Activated naive CD8-positive, alpha-beta T cell treated with anti-CD3 and anti-CD28 coated beads for 36 hours (primary cell): ENCODE results near the gene FAM50B. TPM values are rescaled to one million over a fixed set of nuclear protein-coding genes. Genes with fewer than 3 reads are reported as not detected.

ENCODE experiments used
- DNase-seq: peaks from one replicate; pipeline ENCODE4 v3.0.0; 2021
- H3K27ac Mint-ChIP-seq: one replicate; pipeline ENCODE4 v1.8.0; 2022; ENCODE audit warnings: mild to moderate bottlenecking, moderate library complexity, mixed read lengths
- H3K27me3 Mint-ChIP-seq: one replicate; pipeline ENCODE4 v1.8.0; 2022; ENCODE audit warnings: mild to moderate bottlenecking, mixed read lengths
- H3K36me3 Mint-ChIP-seq: one replicate; pipeline ENCODE4 v1.8.0; 2021; ENCODE audit warnings: mild to moderate bottlenecking, mixed read lengths
- H3K4me1 Mint-ChIP-seq: one replicate; pipeline ENCODE4 v1.8.0; 2021; ENCODE audit warnings: mixed read lengths
- H3K4me3 Mint-ChIP-seq: one replicate; pipeline ENCODE4 v1.8.0; 2022; ENCODE audit warnings: mild to moderate bottlenecking, moderate library complexity, mixed read lengths
- H3K9me3 Mint-ChIP-seq: one replicate; pipeline ENCODE4 v1.8.0; 2022; ENCODE audit warnings: mixed read lengths
- total RNA-seq, 2 experiments: library from RNA; stranded (reverse); gene quantifications; one replicate each; pipeline ENCODE4 v1.2.3, GENCODE V29; 2021

Gene FAM50B
- total RNA-seq, 2 experiments from 2014 or later: 8.7 TPM

GRCh38 chr6:3835055-3835731 is 14.0 kb upstream of the FAM50B start:
- H3K4me3 Mint-ChIP-seq: no peak overlapping the region
- no peak overlapping the region for H3K27ac Mint-ChIP-seq

GRCh38 chr6:3835785-3836184 is 13.4 kb upstream of the FAM50B start:
- no peak overlapping the region for H3K4me3 Mint-ChIP-seq
- no peaks in the 10 kb centered on the region for H3K9me3 Mint-ChIP-seq
- H3K36me3 Mint-ChIP-seq: no peaks in the 10 kb centered on the region

More at GRCh38 chr6:3835055-3835731, 14.0 kb upstream of the FAM50B start:
- DNase-seq: no peak
- H3K27me3 Mint-ChIP-seq: peaks cover 3% of the 10 kb centered on the region
- H3K4me1 Mint-ChIP-seq: no peaks in the 10 kb centered on the region
- H3K9me3 Mint-ChIP-seq: no peaks in the 10 kb centered on the region
- H3K36me3 Mint-ChIP-seq: no peaks in the 10 kb centered on the region

GRCh38 chr6:3836566-3836965 is 12.6 kb upstream of the FAM50B start:
- DNase-seq: no peak
- no peak overlapping the region for H3K27ac Mint-ChIP-seq
- no peaks in the 10 kb centered on the region for H3K36me3 Mint-ChIP-seq
- no peaks in the 10 kb centered on the region for H3K9me3 Mint-ChIP-seq
- H3K27me3 Mint-ChIP-seq: no peaks in the 10 kb centered on the region
- no peak overlapping the region for H3K4me3 Mint-ChIP-seq
- H3K4me1 Mint-ChIP-seq: no peaks in the 10 kb centered on the region

More at GRCh38 chr6:3835785-3836184, 13.4 kb upstream of the FAM50B start:
- Mint-ChIP-seq H3K27me3 (peaks cover under 1% of the 10 kb centered on the region), H3K4me1 (no peaks in the 10 kb centered on the region), H3K27ac (no peak overlapping the region)
- no peak for DNase-seq

- H3K27ac Mint-ChIP-seq: no peak overlapping the region
- H3K4me1 Mint-ChIP-seq: no peaks in the 10 kb centered on the region
- no peak for DNase-seq
- H3K36me3 Mint-ChIP-seq: no peaks in the 10 kb centered on the region
- no peaks in the 10 kb centered on the region for H3K9me3 Mint-ChIP-seq
- no peaks in the 10 kb centered on the region for H3K27me3 Mint-ChIP-seq
- no peak overlapping the region for H3K4me3 Mint-ChIP-seq
Observed at GRCh38 chr6:3837781-3838180, 11.4 kb upstream of the FAM50B start.

GRCh38 chr6:3838992-3839867 is 9.9 kb upstream of the FAM50B start:
- Mint-ChIP-seq H3K9me3 (no peaks in the 10 kb centered on the region), H3K4me3 (no peak overlapping the region), H3K4me1 (no peaks in the 10 kb centered on the region), H3K36me3 (no peaks in the 10 kb centered on the region), H3K27me3 (no peaks in the 10 kb centered on the region), H3K27ac (no peak overlapping the region)
- no peak for DNase-seq

GRCh38 chr6:3841066-3841454 is 8.1 kb upstream of the FAM50B start:
- H3K27ac Mint-ChIP-seq: no peak overlapping the region
- H3K4me1 Mint-ChIP-seq: no peaks in the 10 kb centered on the region
- H3K4me3 Mint-ChIP-seq: no peak overlapping the region
- no peak for DNase-seq
- H3K36me3 Mint-ChIP-seq: no peaks in the 10 kb centered on the region
- H3K27me3 Mint-ChIP-seq: no peaks in the 10 kb centered on the region
- no peaks in the 10 kb centered on the region for H3K9me3 Mint-ChIP-seq

- H3K36me3 Mint-ChIP-seq: no peaks in the 10 kb centered on the region
- no peaks in the 10 kb centered on the region for H3K9me3 Mint-ChIP-seq
- no peak for DNase-seq
- H3K4me3 Mint-ChIP-seq: no peak overlapping the region
- no peaks in the 10 kb centered on the region for H3K27me3 Mint-ChIP-seq
- H3K4me1 Mint-ChIP-seq: no peaks in the 10 kb centered on the region
- no peak overlapping the region for H3K27ac Mint-ChIP-seq
Observed at GRCh38 chr6:3841711-3842565, 7.2 kb upstream of the FAM50B start.

GRCh38 chr6:3843379-3844096 is 5.6 kb upstream of the FAM50B start:
- DNase-seq: no peak
- Mint-ChIP-seq H3K27ac (no peak overlapping the region), H3K9me3 (no peaks in the 10 kb centered on the region), H3K4me3 (no peak overlapping the region), H3K4me1 (peaks cover 2% of the 10 kb centered on the region), H3K36me3 (no peaks in the 10 kb centered on the region), H3K27me3 (no peaks in the 10 kb centered on the region)

- Mint-ChIP-seq H3K4me3 (no peak overlapping the region), H3K9me3 (no peaks in the 10 kb centered on the region), H3K27me3 (no peaks in the 10 kb centered on the region), H3K4me1 (peaks cover 4% of the 10 kb centered on the region), H3K27ac (no peak overlapping the region), H3K36me3 (no peaks in the 10 kb centered on the region)
- no peak for DNase-seq
Observed at GRCh38 chr6:3844097-3844463, 5.1 kb upstream of the FAM50B start.

- H3K9me3 Mint-ChIP-seq: no peaks in the 10 kb centered on the region
- H3K4me3 Mint-ChIP-seq: no peak overlapping the region
- H3K36me3 Mint-ChIP-seq: peaks cover 21% of the 10 kb centered on the region
Observed at GRCh38 chr6:3847521-3847920, 1.7 kb upstream of the FAM50B start.

GRCh38 chr6:3848380-3848779 is 793 bp upstream of the FAM50B start:
- peaks cover 7% of the 10 kb centered on the region for H3K4me1 Mint-ChIP-seq
- peak overlapping the region; percentile 66 for H3K27ac Mint-ChIP-seq
- no peaks in the 10 kb centered on the region for H3K9me3 Mint-ChIP-seq
- peaks cover 21% of the 10 kb centered on the region for H3K36me3 Mint-ChIP-seq
- H3K27me3 Mint-ChIP-seq: no peaks in the 10 kb centered on the region
- peak overlapping the region; percentile 74 for H3K4me3 Mint-ChIP-seq
- DNase-seq: no peak

More at GRCh38 chr6:3847521-3847920, 1.7 kb upstream of the FAM50B start:
- no peak overlapping the region for H3K27ac Mint-ChIP-seq
- DNase-seq: no peak
- peaks cover 7% of the 10 kb centered on the region for H3K4me1 Mint-ChIP-seq
- H3K27me3 Mint-ChIP-seq: no peaks in the 10 kb centered on the region

GRCh38 chr6:3849681-3850450 is 693 bp downstream of the FAM50B start:
- Mint-ChIP-seq H3K9me3 (no peaks in the 10 kb centered on the region), H3K27me3 (no peaks in the 10 kb centered on the region), H3K4me1 (peaks cover 7% of the 10 kb centered on the region), H3K36me3 (peaks cover 21% of the 10 kb centered on the region), H3K27ac (peak overlapping the region; percentile 82), H3K4me3 (peak overlapping the region; percentile 72)
- no peak for DNase-seq

- peaks cover 21% of the 10 kb centered on the region for H3K36me3 Mint-ChIP-seq
- no peaks in the 10 kb centered on the region for H3K9me3 Mint-ChIP-seq
- no peak for DNase-seq
- peak overlapping the region; percentile 45 for H3K27ac Mint-ChIP-seq
- no peaks in the 10 kb centered on the region for H3K27me3 Mint-ChIP-seq
- H3K4me1 Mint-ChIP-seq: peaks cover 7% of the 10 kb centered on the region
- peak overlapping the region; percentile 34 for H3K4me3 Mint-ChIP-seq
Observed at GRCh38 chr6:3850451-3851203, 1.5 kb downstream of the FAM50B start.
